K562 (cell line): ENCODE measurements around the gene BAZ2A. TPM values are rescaled to one million over a fixed set of nuclear protein-coding genes. Genes with fewer than 3 reads are reported as not detected.
A peak's percentile ranks its signal among the peaks of the same experiment; 100 is the strongest.

ENCODE experiments used
- DNMT1 ChIP-seq: fragments of 450-650 bp; IDR thresholded peaks from 2 replicates; pipeline ENCODE4 v1.6.1; 2016; ENCODE audit warnings: antibody characterized with exemption, mild to moderate bottlenecking
- ELF2 ChIP-seq: fragments of 250-450 bp; sonication (Bioruptor Pico); IDR thresholded peaks from 2 replicates; pipeline ENCODE4 v1.5.0; 2021; ENCODE audit warnings: mild to moderate bottlenecking
- FOXJ2 ChIP-seq: fragments of 200-800 bp; sonication (Bioruptor generic); IDR thresholded peaks from 2 replicates; pipeline ENCODE4 v1.6.1; 2016; ENCODE audit warnings: missing genetic modification characterization, missing compliant biosample characterization
- GABPA ChIP-seq: fragments of 200-800 bp; sonication (Bioruptor generic); conservative IDR thresholded peaks from 2 replicates; pipeline ENCODE4 v1.6.1; 2016; ENCODE audit warnings: low read depth, missing genetic modification characterization, missing compliant biosample characterization
- GTF2F1 ChIP-seq: IDR thresholded peaks from 2 replicates; pipeline ENCODE4 v1.6.1; 2011; ENCODE audit warnings: low read depth, low read length, improper control_type of control experiment
- MCM2 ChIP-seq: fragments of 450-650 bp; IDR thresholded peaks from 2 replicates; pipeline ENCODE4 v1.6.1; 2017; ENCODE audit warnings: low read depth, mild to moderate bottlenecking
- MCM7 ChIP-seq, 2 experiments: fragments of 450-650 bp; IDR thresholded peaks; 2 replicates each; pipeline ENCODE4 v1.6.1; 2016 to 2018
- NCOA4 ChIP-seq: fragments of 450-650 bp; IDR thresholded peaks from 2 replicates; pipeline ENCODE4 v1.6.1; 2018; ENCODE audit warnings: mild to moderate bottlenecking; ENCODE audit not compliant: partially characterized antibody
- NR1H2 ChIP-seq: sonication (generic); formaldehyde crosslinking; IDR thresholded peaks from 2 replicates; pipeline ENCODE4 v1.4.0; 2020; ENCODE audit warnings: mild to moderate bottlenecking, missing genetic modification reagents
- NRF1 ChIP-seq, 2 experiments: fragments of 450-650 bp; IDR thresholded peaks in 1 of 2; conservative IDR thresholded peaks in 1 of 2; 2 replicates each; pipeline ENCODE4 v1.6.1; 2014; ENCODE audit warnings: mild to moderate bottlenecking in 2 of 2
- POLR2AphosphoS2 ChIP-seq: IDR thresholded peaks from 2 replicates; pipeline ENCODE4 v1.6.1; 2012; ENCODE audit warnings: low read length, improper control_type of control experiment
- RBM15 ChIP-seq: fragments of 200-400 bp; formaldehyde crosslinking; IDR thresholded peaks from 2 replicates; pipeline ENCODE4 v1.6.1; 2018; ENCODE audit warnings: mild to moderate bottlenecking, low read length, moderate library complexity; ENCODE audit not compliant: insufficient read depth
- SREBF2 ChIP-seq: sonication (generic); formaldehyde crosslinking; IDR thresholded peaks from 2 replicates; pipeline ENCODE4 v1.4.0; 2020; ENCODE audit warnings: mild to moderate bottlenecking, missing genetic modification reagents
- TAF7 ChIP-seq: fragments of 450-650 bp; IDR thresholded peaks from 2 replicates; pipeline ENCODE4 v1.6.1; 2016; ENCODE audit warnings: missing genetic modification characterization, missing compliant biosample characterization
- TOE1 ChIP-seq, 2 experiments: fragments of 450-650 bp in 1 of 2; sonication (generic) in 1 of 2; formaldehyde crosslinking in 1 of 2; IDR thresholded peaks; 2 replicates each; pipeline versions ENCODE4 v1.7.1 to v1.8.0; 2016 to 2022; ENCODE audit warnings: borderline replicate concordance in 2 of 2, mild to moderate bottlenecking in 2 of 2, antibody characterized with exemption in 1 of 2, inconsistent platforms in 1 of 2, low read depth in 1 of 2, missing genetic modification reagents in 1 of 2, moderate library complexity in 1 of 2
- YY1 ChIP-seq, 3 experiments: IDR thresholded peaks; 2 replicates each; pipeline ENCODE4 v1.6.1; 2011; ENCODE audit warnings: low read length in 2 of 3, mild to moderate bottlenecking in 2 of 3, moderate library complexity in 2 of 3, borderline replicate concordance in 1 of 3, control low read depth in 1 of 3, low read depth in 1 of 3; ENCODE audit not compliant: insufficient read depth in 3 of 3, insufficient replicate concordance in 2 of 3, control insufficient read depth in 1 of 3, insufficient read length in 1 of 3; ENCODE audit errors: extremely low read depth in 1 of 3
- ZNF133 ChIP-seq: fragments of 250-450 bp; sonication (Bioruptor Pico); IDR thresholded peaks from 2 replicates; pipeline ENCODE4 v1.4.0; 2020; ENCODE audit warnings: mild to moderate bottlenecking
- ZNF408 ChIP-seq: fragments of 250-450 bp; sonication (Bioruptor Pico); IDR thresholded peaks from 2 replicates; pipeline ENCODE4 v1.4.0; 2020; ENCODE audit warnings: low read depth, mild to moderate bottlenecking, moderate library complexity
- ZNF696 ChIP-seq: fragments of 250-450 bp; sonication (Bioruptor Pico); conservative IDR thresholded peaks from 2 replicates; pipeline ENCODE4 v1.4.0; 2020; ENCODE audit warnings: mild to moderate bottlenecking, moderate library complexity
- ZNF717 ChIP-seq: fragments of 250-450 bp; sonication (Bioruptor Pico); IDR thresholded peaks from 2 replicates; pipeline ENCODE4 v1.5.0; 2021
- polyA plus RNA-seq, 8 experiments: library from polyadenylated mRNA; depleted of rRNA in 4 of 8; stranded (reverse) in 5 of 8; unstranded in 3 of 8; fragments of >200 nt; fragmentation: Nextera tagmentation in 2 of 8; fragmentation: Illumina TruSeq in 1 of 8; extraction: Ambion mirVana in 2 of 8; extraction: Trizol in 1 of 8; gene quantifications; 2 replicates each; pipeline versions ENCODE4 v1.2.1 to v1.2.3, GENCODE V29; 2011 to 2014; ENCODE audit warnings: inconsistent platforms in 1 of 8, missing spikeins in 1 of 8
- total RNA-seq, 7 experiments: library from RNA; depleted of rRNA in 6 of 7; stranded (reverse); fragments of >200 nt in 6 of 7; fragmentation: Illumina TruSeq in 2 of 7; extraction: Trizol in 2 of 7; gene quantifications; 2 replicates each; pipeline versions ENCODE4 v1.2.1 to v1.2.3, GENCODE V29; 2011 to 2021; ENCODE audit warnings: low replicate concordance in 1 of 7
- TF ChIP-seq, protein P1 (sequence below): fragments of 450-650 bp; IDR thresholded peaks from 2 replicates; pipeline ENCODE4 v1.6.1; 2016; ENCODE audit warnings: borderline replicate concordance
- TF ChIP-seq, protein P2 (sequence below): fragments of 450-650 bp; IDR thresholded peaks from 2 replicates; pipeline ENCODE4 v1.7.1; 2018; ENCODE audit warnings: mild to moderate bottlenecking, low read depth; ENCODE audit not compliant: partially characterized antibody
- TF ChIP-seq, protein P3 (sequence below): fragments of 250-450 bp; sonication (Bioruptor Pico); IDR thresholded peaks from 2 replicates; pipeline ENCODE4 v1.9.0; 2021; ENCODE audit warnings: mild to moderate bottlenecking

BAZ2A gene
- total and polyA plus RNA-seq, 9 of the 15 experiments (the other 6 are each of a cell fraction or from before 2014, with no cell fraction given) = 4.5 to 86.4 (median 26.2) TPM

DNA sequence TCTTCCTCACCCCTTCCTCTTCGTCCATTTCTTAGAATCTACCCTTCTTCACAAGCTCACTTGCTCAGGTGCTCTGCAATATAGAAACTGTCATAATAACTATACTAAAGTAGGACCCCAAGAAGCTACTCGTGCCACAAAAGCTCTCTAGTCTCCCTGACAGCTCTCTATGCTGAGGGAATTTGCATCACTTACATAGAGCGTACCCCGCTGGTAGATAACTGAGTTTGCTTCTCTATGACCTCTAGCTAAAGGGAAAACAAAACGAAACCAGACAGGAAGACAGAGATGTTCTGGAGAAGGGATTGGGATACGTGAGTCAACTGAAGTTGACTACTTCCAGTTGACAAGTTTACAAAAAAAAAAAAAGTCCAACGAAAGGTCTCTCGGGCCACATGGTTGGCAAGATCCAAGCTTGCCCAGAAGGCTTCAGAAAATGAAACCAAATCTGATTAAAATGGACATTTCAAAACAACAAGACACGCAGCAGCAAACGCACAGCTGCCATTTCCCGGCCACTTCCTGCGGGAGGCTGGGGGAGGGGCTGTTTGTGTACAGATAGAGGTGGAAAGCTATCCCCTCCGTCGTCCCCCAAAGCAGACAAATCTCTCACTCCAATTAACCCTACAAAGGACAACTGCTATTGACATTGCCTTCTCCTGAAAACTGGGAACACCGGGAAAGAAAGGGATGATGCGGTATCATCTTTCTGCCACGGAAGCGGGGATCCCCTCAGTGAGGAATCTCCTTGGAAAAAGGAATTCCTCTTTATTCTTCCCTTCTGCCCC, 1.3 kb downstream of the BAZ2A start (continued):
- TF ChIP-seq, protein P1, sequence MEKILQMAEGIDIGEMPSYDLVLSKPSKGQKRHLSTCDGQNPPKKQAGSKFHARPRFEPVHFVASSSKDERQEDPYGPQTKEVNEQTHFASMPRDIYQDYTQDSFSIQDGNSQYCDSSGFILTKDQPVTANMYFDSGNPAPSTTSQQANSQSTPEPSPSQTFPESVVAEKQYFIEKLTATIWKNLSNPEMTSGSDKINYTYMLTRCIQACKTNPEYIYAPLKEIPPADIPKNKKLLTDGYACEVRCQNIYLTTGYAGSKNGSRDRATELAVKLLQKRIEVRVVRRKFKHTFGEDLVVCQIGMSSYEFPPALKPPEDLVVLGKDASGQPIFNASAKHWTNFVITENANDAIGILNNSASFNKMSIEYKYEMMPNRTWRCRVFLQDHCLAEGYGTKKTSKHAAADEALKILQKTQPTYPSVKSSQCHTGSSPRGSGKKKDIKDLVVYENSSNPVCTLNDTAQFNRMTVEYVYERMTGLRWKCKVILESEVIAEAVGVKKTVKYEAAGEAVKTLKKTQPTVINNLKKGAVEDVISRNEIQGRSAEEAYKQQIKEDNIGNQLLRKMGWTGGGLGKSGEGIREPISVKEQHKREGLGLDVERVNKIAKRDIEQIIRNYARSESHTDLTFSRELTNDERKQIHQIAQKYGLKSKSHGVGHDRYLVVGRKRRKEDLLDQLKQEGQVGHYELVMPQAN = peak; percentile 61; the same call in 1 of the 2 replicates
- no peak for TF ChIP-seq POLR2AphosphoS2
- TF ChIP-seq ZNF408 = no peak
- TF ChIP-seq TOE1 (IDR thresholded peaks at IDR 0.05; ENCODE audit: borderline replicate concordance) = no peak
- TF ChIP-seq TOE1 (CRISPR knock-in tag; IDR thresholded peaks at IDR 0.05; ENCODE audit: borderline replicate concordance, low read depth) = no peak
- TF ChIP-seq, protein P2, sequence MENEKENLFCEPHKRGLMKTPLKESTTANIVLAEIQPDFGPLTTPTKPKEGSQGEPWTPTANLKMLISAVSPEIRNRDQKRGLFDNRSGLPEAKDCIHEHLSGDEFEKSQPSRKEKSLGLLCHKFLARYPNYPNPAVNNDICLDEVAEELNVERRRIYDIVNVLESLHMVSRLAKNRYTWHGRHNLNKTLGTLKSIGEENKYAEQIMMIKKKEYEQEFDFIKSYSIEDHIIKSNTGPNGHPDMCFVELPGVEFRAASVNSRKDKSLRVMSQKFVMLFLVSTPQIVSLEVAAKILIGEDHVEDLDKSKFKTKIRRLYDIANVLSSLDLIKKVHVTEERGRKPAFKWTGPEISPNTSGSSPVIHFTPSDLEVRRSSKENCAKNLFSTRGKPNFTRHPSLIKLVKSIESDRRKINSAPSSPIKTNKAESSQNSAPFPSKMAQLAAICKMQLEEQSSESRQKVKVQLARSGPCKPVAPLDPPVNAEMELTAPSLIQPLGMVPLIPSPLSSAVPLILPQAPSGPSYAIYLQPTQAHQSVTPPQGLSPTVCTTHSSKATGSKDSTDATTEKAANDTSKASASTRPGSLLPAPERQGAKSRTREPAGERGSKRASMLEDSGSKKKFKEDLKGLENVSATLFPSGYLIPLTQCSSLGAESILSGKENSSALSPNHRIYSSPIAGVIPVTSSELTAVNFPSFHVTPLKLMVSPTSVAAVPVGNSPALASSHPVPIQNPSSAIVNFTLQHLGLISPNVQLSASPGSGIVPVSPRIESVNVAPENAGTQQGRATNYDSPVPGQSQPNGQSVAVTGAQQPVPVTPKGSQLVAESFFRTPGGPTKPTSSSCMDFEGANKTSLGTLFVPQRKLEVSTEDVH = no peak
- TF ChIP-seq ZNF696 = no peak
- peak in 2 of 3 experiments; percentile 49 to 81 for TF ChIP-seq YY1 (IDR thresholded peaks at IDR 0.05; ENCODE audit: borderline replicate concordance in 1 of 3, control insufficient read depth in 1 of 3, extremely low read depth in 1 of 3, insufficient read depth in 3 of 3, insufficient read length in 1 of 3, insufficient replicate concordance in 2 of 3, low read depth in 1 of 3, low read length in 2 of 3)
- TF ChIP-seq NRF1 (conservative IDR thresholded peaks at IDR 0.05 in 1 of 2, IDR thresholded peaks at IDR 0.05 in 1 of 2) = peak; percentile 20 to 26; a peak in 1 of 4 replicates
- 0 out of 2 replicates have a peak, but pooled peaks have one; percentile 29 for TF ChIP-seq NR1H2
- TF ChIP-seq GABPA (tag) = peak; percentile 73
- TF ChIP-seq RBM15 = no peak
- TF ChIP-seq, protein P3, sequence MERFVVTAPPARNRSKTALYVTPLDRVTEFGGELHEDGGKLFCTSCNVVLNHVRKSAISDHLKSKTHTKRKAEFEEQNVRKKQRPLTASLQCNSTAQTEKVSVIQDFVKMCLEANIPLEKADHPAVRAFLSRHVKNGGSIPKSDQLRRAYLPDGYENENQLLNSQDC (CRISPR knock-in tag) = no peak
- no peak for TF ChIP-seq NCOA4
- TF ChIP-seq ZNF717 (CRISPR knock-in tag) = no peak
- no peak for TF ChIP-seq FOXJ2 (tag)
- TF ChIP-seq SREBF2 (CRISPR knock-in tag) = peak; percentile 86; the same call in 1 of the 2 replicates
- TF ChIP-seq ELF2 (CRISPR knock-in tag) = no peak
- TF ChIP-seq DNMT1 = no peak
- TF ChIP-seq MCM2 = no peak
- TF ChIP-seq GTF2F1 = no peak
- TF ChIP-seq ZNF133 (CRISPR knock-in tag) = no peak
- no peak for TF ChIP-seq TAF7 (tag)
- no peak for TF ChIP-seq MCM7 (IDR thresholded peaks at IDR 0.05)
